ENCODE results near the gene KBTBD7. TPM values are rescaled to one million over a fixed set of nuclear protein-coding genes. Genes with fewer than 3 reads are reported as not detected.

Gene KBTBD7
- total RNA-seq, 1 experiment from 2014 or later = 5.5 TPM

DNA sequence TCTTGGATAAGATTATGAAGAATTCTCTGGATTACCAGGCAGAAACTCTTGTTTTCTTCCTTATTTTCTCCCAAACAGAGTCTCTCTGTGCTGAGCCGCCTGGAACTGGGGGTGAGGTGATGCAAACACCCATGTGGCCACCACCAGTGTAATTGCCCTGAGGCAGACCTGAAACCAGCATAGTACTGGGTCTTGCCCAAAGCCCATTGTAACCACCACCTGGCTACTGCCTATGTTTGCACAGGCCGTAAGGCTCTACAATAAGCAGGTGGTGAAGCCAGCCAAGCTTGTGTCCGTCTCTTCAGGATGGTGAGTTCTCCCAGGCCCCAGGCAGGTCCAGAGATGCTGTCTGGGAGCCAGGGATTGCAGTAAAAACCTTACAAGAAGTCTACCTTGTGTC is 18.9 kb upstream of the KBTBD7 start:
- Histone ChIP-seq H3K27me3 (ENCODE audit: control insufficient read depth, insufficient read depth, low read length) (no peaks in the 10 kb centered on the region), H3K27ac (ENCODE audit: low read length) (no peak overlapping the region), H3K4me1 (ENCODE audit: control insufficient read depth, insufficient read depth, low read length) (no peaks in the 10 kb centered on the region), H3K36me3 (ENCODE audit: control insufficient read depth, insufficient read depth, low read length) (no peaks in the 10 kb centered on the region), H3K9me3 (ENCODE audit: control insufficient read depth, insufficient read depth, low read depth, low read length) (peaks cover 3% of the 10 kb centered on the region; the same call in 1 of the 2 replicates), H3K4me3 (ENCODE audit: low read depth in 2 of 2, low read length in 2 of 2) (no peak overlapping the region)
- POLR2A ChIA-PET = no interaction called here
- CTCF ChIA-PET = no interaction called here
- 0 out of 2 replicates have a peak, but pooled peaks have one; percentile 21 for ATAC-seq
- intact Hi-C loops (cut with micrococcal nuclease; ENCODE audit: unreplicated experiment) (no loop called here), in situ Hi-C loops (cut with HindIII; ENCODE audit: low pct_unique_long_range_greater_than_20kb, low sequenced_read_pairs) (no loop called here)
- TF ChIP-seq, protein P1, sequence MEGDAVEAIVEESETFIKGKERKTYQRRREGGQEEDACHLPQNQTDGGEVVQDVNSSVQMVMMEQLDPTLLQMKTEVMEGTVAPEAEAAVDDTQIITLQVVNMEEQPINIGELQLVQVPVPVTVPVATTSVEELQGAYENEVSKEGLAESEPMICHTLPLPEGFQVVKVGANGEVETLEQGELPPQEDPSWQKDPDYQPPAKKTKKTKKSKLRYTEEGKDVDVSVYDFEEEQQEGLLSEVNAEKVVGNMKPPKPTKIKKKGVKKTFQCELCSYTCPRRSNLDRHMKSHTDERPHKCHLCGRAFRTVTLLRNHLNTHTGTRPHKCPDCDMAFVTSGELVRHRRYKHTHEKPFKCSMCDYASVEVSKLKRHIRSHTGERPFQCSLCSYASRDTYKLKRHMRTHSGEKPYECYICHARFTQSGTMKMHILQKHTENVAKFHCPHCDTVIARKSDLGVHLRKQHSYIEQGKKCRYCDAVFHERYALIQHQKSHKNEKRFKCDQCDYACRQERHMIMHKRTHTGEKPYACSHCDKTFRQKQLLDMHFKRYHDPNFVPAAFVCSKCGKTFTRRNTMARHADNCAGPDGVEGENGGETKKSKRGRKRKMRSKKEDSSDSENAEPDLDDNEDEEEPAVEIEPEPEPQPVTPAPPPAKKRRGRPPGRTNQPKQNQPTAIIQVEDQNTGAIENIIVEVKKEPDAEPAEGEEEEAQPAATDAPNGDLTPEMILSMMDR (IDR thresholded peaks at IDR 0.05) = no peak
- no peak for TF ChIP-seq TCF7L2 (IDR thresholded peaks at IDR 0.05; ENCODE audit: low read depth, low read length)
- no peak for TF ChIP-seq POLR2AphosphoS5 (IDR thresholded peaks at IDR 0.05; ENCODE audit: low read depth, low read length)
- no peak for TF ChIP-seq SIN3A (IDR thresholded peaks at IDR 0.05; ENCODE audit: borderline replicate concordance, insufficient read depth, low read depth, low read length)
- no TSS peak for BruUV-seq (replicated peaks)
- DNase-seq (ENCODE audit: low read depth, low spot score) = no peak

- in situ Hi-C loops (cut with HindIII; ENCODE audit: low pct_unique_long_range_greater_than_20kb, low sequenced_read_pairs) = no loop called here
- Histone ChIP-seq H3K27ac (ENCODE audit: low read length) (no peak overlapping the region), H3K27me3 (ENCODE audit: control insufficient read depth, insufficient read depth, low read length) (no peaks in the 10 kb centered on the region), H3K4me3 (ENCODE audit: low read depth in 2 of 2, low read length in 2 of 2) (no peak overlapping the region), H3K4me1 (ENCODE audit: control insufficient read depth, insufficient read depth, low read length) (no peaks in the 10 kb centered on the region), H3K9me3 (ENCODE audit: control insufficient read depth, insufficient read depth, low read depth, low read length) (peaks cover 3% of the 10 kb centered on the region; the same call in 1 of the 2 replicates), H3K36me3 (ENCODE audit: control insufficient read depth, insufficient read depth, low read length) (no peaks in the 10 kb centered on the region)
- DNase-seq (ENCODE audit: low read depth, low spot score) (no peak), ATAC-seq (no peak)
- POLR2A ChIA-PET = no interaction called here
- intact Hi-C loops (cut with micrococcal nuclease; ENCODE audit: unreplicated experiment) = no loop called here
- CTCF ChIA-PET = no interaction called here
- no TSS peak for BruUV-seq (replicated peaks)
- no peak for TF ChIP-seq SIN3A (IDR thresholded peaks at IDR 0.05; ENCODE audit: borderline replicate concordance, insufficient read depth, low read depth, low read length)
- no peak for TF ChIP-seq REST (IDR thresholded peaks at IDR 0.05; ENCODE audit: insufficient read depth in 1 of 2, low read depth in 2 of 2, low read length in 1 of 2)
- TF ChIP-seq POLR2AphosphoS5 (IDR thresholded peaks at IDR 0.05; ENCODE audit: low read depth, low read length) = no peak
- no peak for TF ChIP-seq TCF7L2 (IDR thresholded peaks at IDR 0.05; ENCODE audit: low read depth, low read length)
- TF ChIP-seq, protein P1 (IDR thresholded peaks at IDR 0.05) = no peak
Measured at GRCh38 chr13:41212881-41213280, 18.5 kb upstream of the KBTBD7 start.
